ENCODE results near the gene WDFY3.

The WDFY3 gene

GRCh38 chr4:84866295-84866694, 100.2 kb downstream of the WDFY3 start:
- DNase-seq (ENCODE audit: low read depth in 1 of 2, low spot score in 1 of 2): no peak
- TF ChIP-seq CTCF (IDR thresholded peaks at IDR 0.05; ENCODE audit: insufficient read depth, low read length): no peak
- TF ChIP-seq SPI1 (IDR thresholded peaks at IDR 0.05; ENCODE audit: borderline replicate concordance, low read depth): no peak
- TF ChIP-seq GABPA (IDR thresholded peaks at IDR 0.05; ENCODE audit: low read depth): no peak
- no peak for TF ChIP-seq POLR2AphosphoS5 (IDR thresholded peaks at IDR 0.05; ENCODE audit: low read depth)
- no peak for TF ChIP-seq REST (IDR thresholded peaks at IDR 0.05; ENCODE audit: insufficient replicate concordance, low read depth)
- no peak overlapping the region for H3K4me3 ChIP-seq (replicated peaks; ENCODE audit: insufficient read depth, low read length)
- H3K27ac ChIP-seq (replicated peaks): no peak overlapping the region
- H3K27me3 ChIP-seq (ENCODE audit: insufficient read depth, poor library complexity, severe bottlenecking): no peaks in the 10 kb centered on the region

GRCh38 chr4:84865600-84865999, 100.9 kb downstream of the WDFY3 start:
- DNase-seq (ENCODE audit: low read depth in 1 of 2, low spot score in 1 of 2): no peak
- TF ChIP-seq REST (IDR thresholded peaks at IDR 0.05; ENCODE audit: insufficient replicate concordance, low read depth) (no peak), POLR2AphosphoS5 (IDR thresholded peaks at IDR 0.05; ENCODE audit: low read depth) (no peak), GABPA (IDR thresholded peaks at IDR 0.05; ENCODE audit: low read depth) (no peak), SPI1 (IDR thresholded peaks at IDR 0.05; ENCODE audit: borderline replicate concordance, low read depth) (no peak), CTCF (IDR thresholded peaks at IDR 0.05; ENCODE audit: insufficient read depth, low read length) (no peak)
- H3K27me3 ChIP-seq (ENCODE audit: insufficient read depth, poor library complexity, severe bottlenecking): no peaks in the 10 kb centered on the region
- H3K4me3 ChIP-seq (replicated peaks; ENCODE audit: insufficient read depth, low read length): no peak overlapping the region
- no peak overlapping the region for H3K27ac ChIP-seq (replicated peaks)

GRCh38 chr4:84862064-84862463, 104.4 kb downstream of the WDFY3 start:
- no peak for TF ChIP-seq POLR2AphosphoS5 (IDR thresholded peaks at IDR 0.05; ENCODE audit: low read depth)
- TF ChIP-seq GABPA (IDR thresholded peaks at IDR 0.05; ENCODE audit: low read depth): no peak
- no peak for TF ChIP-seq REST (IDR thresholded peaks at IDR 0.05; ENCODE audit: insufficient replicate concordance, low read depth)
- no peak for TF ChIP-seq SPI1 (IDR thresholded peaks at IDR 0.05; ENCODE audit: borderline replicate concordance, low read depth)
- TF ChIP-seq CTCF (IDR thresholded peaks at IDR 0.05; ENCODE audit: insufficient read depth, low read length): no peak
- no peak overlapping the region for H3K27ac ChIP-seq (replicated peaks)
- H3K27me3 ChIP-seq (ENCODE audit: insufficient read depth, poor library complexity, severe bottlenecking): no peaks in the 10 kb centered on the region
- DNase-seq (ENCODE audit: low read depth in 1 of 2, low spot score in 1 of 2): no peak
- H3K4me3 ChIP-seq (replicated peaks; ENCODE audit: insufficient read depth, low read length): no peak overlapping the region

All from HL-60 (cell line).